Ectodermal cell (in vitro differentiated cells): ENCODE data around the gene RBFOX1.

ENCODE experiments used
- H3K27ac ChIP-seq: 2 replicates; pipeline ENCODE4 v1.7.0; 2013; ENCODE audit warnings: mild to moderate bottlenecking, low read depth, low read length; ENCODE audit not compliant: insufficient read depth, poor library complexity, severe bottlenecking
- H3K27me3 ChIP-seq: 2 replicates; pipeline ENCODE4 v1.7.0; 2013; ENCODE audit warnings: mild to moderate bottlenecking, low read length; ENCODE audit not compliant: insufficient read depth, control insufficient read depth, poor library complexity, severe bottlenecking
- H3K36me3 ChIP-seq: one replicate; pipeline ENCODE4 v1.7.0; 2013; ENCODE audit warnings: low read length; ENCODE audit not compliant: control insufficient read depth, insufficient read depth
- H3K4me1 ChIP-seq: one replicate; pipeline ENCODE4 v1.7.0; 2013; ENCODE audit warnings: low read length; ENCODE audit not compliant: control insufficient read depth, insufficient read depth
- H3K4me3 ChIP-seq: 2 replicates; pipeline ENCODE4 v1.7.0; 2013; ENCODE audit warnings: low read depth, low read length, control low read depth; ENCODE audit not compliant: insufficient read depth
- H3K9me3 ChIP-seq: 2 replicates; pipeline ENCODE4 v1.7.0; 2013; ENCODE audit warnings: mild to moderate bottlenecking, low read length, moderate library complexity; ENCODE audit not compliant: control insufficient read depth
- WGBS, 2 experiments: methylation state at CpG; one replicate each; pipeline ENCODE4 v1.1.7; 2013; ENCODE audit warnings: missing lambda C conversion rate in 2 of 2; 5-methylcytosine and 5-hydroxymethylcytosine counted together

Gene RBFOX1

GRCh38 chr16:7313170-7313569 is 19.5 kb upstream of the RBFOX1 start:
- Histone ChIP-seq H3K36me3 (no peaks in the 10 kb centered on the region), H3K4me1 (no peaks in the 10 kb centered on the region), H3K4me3 (no peak overlapping the region), H3K9me3 (no peaks in the 10 kb centered on the region), H3K27ac (no peak overlapping the region), H3K27me3 (no peaks in the 10 kb centered on the region)
- 40 to 88% methylated on average over 3 of the region's 5 CpGs for WGBS, 2 experiments

DNA sequence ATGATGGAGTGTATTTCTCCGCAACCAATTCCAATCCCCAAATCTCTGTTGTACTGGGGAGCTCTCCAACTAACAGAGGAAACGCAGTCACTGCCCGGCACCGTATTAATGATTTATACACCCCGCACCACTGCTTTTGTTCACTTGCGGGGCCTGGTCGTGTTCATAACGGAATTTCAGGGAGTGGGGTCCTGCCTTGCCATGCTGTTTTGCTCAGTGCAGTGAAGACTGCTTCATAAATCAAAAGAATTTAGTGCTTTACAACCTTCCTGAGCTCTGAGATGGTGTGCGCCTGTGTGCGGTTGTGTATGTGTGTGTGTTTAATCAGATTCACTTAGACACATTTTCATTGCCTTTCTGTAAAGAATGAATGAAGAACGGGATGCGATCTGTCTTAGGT is 18.5 kb upstream of the RBFOX1 start:
- Histone ChIP-seq H3K27me3 (no peaks in the 10 kb centered on the region), H3K27ac (no peak overlapping the region), H3K36me3 (no peaks in the 10 kb centered on the region), H3K4me3 (no peak overlapping the region), H3K9me3 (no peaks in the 10 kb centered on the region), H3K4me1 (no peaks in the 10 kb centered on the region)
- 90 to 93% methylated on average over 12 of the region's 12 CpGs for WGBS, 2 experiments

GRCh38 chr16:7315813-7316212 is 16.8 kb upstream of the RBFOX1 start:
- WGBS, 2 experiments = no CpG with 5 or more reads among the region's 1 CpG
- H3K36me3 ChIP-seq = no peaks in the 10 kb centered on the region
- no peaks in the 10 kb centered on the region for H3K4me1 ChIP-seq
- no peak overlapping the region for H3K4me3 ChIP-seq
- no peaks in the 10 kb centered on the region for H3K9me3 ChIP-seq
- H3K27me3 ChIP-seq = no peaks in the 10 kb centered on the region
- H3K27ac ChIP-seq = no peak overlapping the region

DNA sequence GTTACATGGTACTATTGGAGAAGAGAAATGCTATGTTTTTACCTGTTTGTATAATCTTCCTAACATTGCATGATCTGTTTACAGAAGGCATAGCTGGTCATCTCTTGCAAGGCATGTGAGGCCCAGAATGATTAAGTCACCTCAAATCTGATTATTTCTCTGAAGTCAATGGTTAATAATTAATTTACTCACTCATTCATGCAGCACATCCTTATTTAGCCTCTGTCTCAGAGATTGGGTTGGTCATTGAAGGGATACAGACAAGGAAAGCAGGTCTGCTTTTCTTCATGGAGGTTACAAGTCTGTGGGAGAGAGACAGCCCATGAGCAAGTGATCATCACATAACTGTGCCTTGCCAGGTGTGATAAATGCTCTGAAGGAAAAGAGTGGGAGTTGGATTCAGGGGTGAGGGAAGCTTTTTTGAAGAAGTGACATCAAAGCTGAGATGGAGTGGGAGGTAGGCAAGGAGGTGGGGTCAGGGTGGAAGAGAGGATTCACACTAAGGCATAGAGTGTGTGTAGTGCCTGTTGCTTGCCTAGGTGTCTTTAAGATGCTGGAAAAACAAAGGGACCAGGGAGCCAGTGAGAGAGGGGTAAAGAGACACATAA is 16.3 kb upstream of the RBFOX1 start:
- Histone ChIP-seq H3K27ac (no peak overlapping the region), H3K4me1 (no peaks in the 10 kb centered on the region), H3K4me3 (no peak overlapping the region), H3K27me3 (no peaks in the 10 kb centered on the region), H3K36me3 (no peaks in the 10 kb centered on the region), H3K9me3 (no peaks in the 10 kb centered on the region)

DNA sequence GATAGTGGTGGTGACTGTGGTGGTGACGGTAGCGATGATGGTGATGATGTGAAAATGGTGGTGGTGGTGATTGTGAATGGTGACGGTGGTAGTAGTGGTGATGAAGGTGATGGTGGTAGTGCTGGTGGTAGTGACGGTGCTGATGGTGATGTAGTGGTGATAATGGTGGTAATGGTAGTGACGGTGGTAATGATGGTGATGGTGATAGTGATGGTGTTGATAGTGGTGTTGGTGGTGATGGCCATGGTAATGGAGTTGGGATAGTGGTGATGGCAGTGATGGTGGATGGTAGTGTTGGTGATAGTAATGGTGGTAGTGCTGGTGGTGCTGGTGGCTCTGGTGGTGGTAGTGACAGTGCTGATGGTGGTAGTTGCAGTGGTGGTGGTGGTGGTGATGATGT is 14.7 kb upstream of the RBFOX1 start:
- WGBS, 2 experiments = 92 to 97% methylated on average over 5 of the region's 5 CpGs
- no peak overlapping the region for H3K27ac ChIP-seq
- H3K9me3 ChIP-seq = no peaks in the 10 kb centered on the region
- H3K27me3 ChIP-seq = no peaks in the 10 kb centered on the region
- H3K4me1 ChIP-seq = no peaks in the 10 kb centered on the region
- H3K36me3 ChIP-seq = no peaks in the 10 kb centered on the region
- H3K4me3 ChIP-seq = no peak overlapping the region

GRCh38 chr16:7318686-7319085 is 14.0 kb upstream of the RBFOX1 start:
- Histone ChIP-seq H3K36me3 (no peaks in the 10 kb centered on the region), H3K27me3 (no peaks in the 10 kb centered on the region)
- WGBS, 2 experiments = 96% methylated on average over 7 of the region's 7 CpGs

DNA sequence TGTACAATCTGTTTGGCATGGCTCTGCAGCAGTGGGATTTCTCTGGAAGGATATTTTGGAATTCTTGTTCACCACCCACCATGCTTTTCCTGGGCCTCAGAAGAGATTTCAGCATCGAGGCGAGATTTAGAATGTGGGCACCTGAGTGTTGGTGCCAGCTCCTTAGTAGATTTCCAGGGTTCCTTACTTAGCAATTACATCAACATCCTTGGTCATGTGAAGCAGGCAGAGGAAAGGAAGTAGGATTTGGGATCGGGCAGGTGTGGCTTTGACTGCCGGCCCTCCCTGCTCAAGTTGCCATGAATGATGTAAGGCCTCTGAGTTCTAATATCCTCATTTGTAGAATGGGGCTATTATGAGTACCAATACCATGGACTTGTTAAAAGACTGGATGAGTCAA is 13.1 kb upstream of the RBFOX1 start:
- no peak overlapping the region for H3K4me3 ChIP-seq
- WGBS, 2 experiments = 96 to 97% methylated on average over 4 of the region's 4 CpGs
- no peaks in the 10 kb centered on the region for H3K27me3 ChIP-seq
- no peak overlapping the region for H3K27ac ChIP-seq
- H3K36me3 ChIP-seq = no peaks in the 10 kb centered on the region
- H3K4me1 ChIP-seq = peaks cover 7% of the 10 kb centered on the region
- no peaks in the 10 kb centered on the region for H3K9me3 ChIP-seq

More at GRCh38 chr16:7318686-7319085, 14.0 kb upstream of the RBFOX1 start:
- Histone ChIP-seq H3K4me3 (no peak overlapping the region), H3K27ac (no peak overlapping the region), H3K4me1 (no peaks in the 10 kb centered on the region), H3K9me3 (no peaks in the 10 kb centered on the region)

DNA sequence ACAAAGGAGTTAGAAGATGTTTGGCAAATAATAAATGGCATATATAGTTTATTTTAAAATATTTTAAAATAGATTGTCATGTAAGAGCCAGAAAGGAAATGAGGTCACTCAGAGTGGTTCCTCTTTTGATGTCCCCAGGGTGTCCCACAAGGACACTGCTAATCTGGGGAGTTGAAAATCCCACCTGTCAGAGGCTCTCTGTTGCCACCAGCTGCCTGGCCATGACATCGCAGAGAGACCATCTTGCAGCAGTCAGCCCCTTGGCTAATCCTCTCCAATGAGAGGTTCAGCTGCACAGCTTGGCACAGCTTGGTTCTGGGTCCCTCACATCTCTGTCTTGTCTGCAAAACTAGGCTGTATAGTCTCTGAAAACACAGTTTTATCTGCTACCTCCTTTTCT is 11.0 kb upstream of the RBFOX1 start:
- WGBS, 2 experiments = 52 to 55% methylated on average over 1 of the region's 1 CpG
- H3K4me1 ChIP-seq = peaks cover 11% of the 10 kb centered on the region
- H3K9me3 ChIP-seq = no peaks in the 10 kb centered on the region
- H3K36me3 ChIP-seq = no peaks in the 10 kb centered on the region
- no peaks in the 10 kb centered on the region for H3K27me3 ChIP-seq
- no peak overlapping the region for H3K27ac ChIP-seq
- H3K4me3 ChIP-seq = no peak overlapping the region

GRCh38 chr16:7324321-7324720 is 8.3 kb upstream of the RBFOX1 start:
- no peaks in the 10 kb centered on the region for H3K27me3 ChIP-seq
- no peak overlapping the region for H3K27ac ChIP-seq
- H3K36me3 ChIP-seq = no peaks in the 10 kb centered on the region
- no peaks in the 10 kb centered on the region for H3K9me3 ChIP-seq
- peaks cover 11% of the 10 kb centered on the region for H3K4me1 ChIP-seq
- H3K4me3 ChIP-seq = no peak overlapping the region
- WGBS, 2 experiments = 22 to 34% methylated on average over 3 of the region's 3 CpGs

DNA sequence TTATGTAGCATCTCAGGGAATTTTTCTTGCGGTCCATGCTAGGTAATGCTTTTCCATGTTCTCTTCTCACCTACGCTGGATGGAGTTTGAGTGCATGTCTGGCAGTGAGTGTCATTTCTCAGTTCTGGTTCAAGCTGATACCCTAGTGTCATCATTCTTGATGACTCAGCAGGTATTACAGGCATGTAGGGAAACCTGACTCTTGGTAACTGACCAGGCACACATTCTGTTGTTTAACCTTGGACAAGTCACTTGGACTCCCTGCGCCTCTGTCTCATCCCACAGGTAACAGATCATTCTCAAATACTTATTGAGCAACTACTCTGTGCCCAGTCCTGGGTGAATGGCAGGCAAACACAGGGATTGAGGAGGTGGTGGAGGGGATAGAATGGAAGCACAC is 6.8 kb upstream of the RBFOX1 start:
- Histone ChIP-seq H3K4me1 (peaks cover 11% of the 10 kb centered on the region), H3K36me3 (no peaks in the 10 kb centered on the region), H3K4me3 (no peak overlapping the region), H3K27me3 (no peaks in the 10 kb centered on the region), H3K9me3 (no peaks in the 10 kb centered on the region), H3K27ac (no peak overlapping the region)
- WGBS, 2 experiments = 97 to 99% methylated on average over 3 of the region's 3 CpGs

DNA sequence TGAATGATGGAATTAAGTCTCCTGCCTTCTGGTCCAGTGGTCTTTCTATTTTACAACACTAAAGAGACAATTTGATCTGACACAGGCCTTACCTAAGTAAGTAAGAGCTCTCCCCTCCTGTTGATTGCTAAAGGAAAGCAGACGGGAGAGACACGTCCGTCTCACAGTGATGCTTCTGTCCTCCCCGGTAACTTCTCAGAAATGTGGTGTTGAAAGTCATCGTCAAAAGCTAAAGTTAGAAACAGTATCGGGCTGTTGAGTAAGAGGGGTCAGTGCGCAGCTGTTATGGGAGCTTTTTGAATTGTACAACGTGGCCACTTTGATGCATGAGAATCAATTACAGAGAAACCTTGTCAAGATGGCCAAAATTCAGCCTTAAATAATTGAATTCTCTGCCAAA is 1.9 kb upstream of the RBFOX1 start:
- Histone ChIP-seq H3K4me1 (no peaks in the 10 kb centered on the region), H3K4me3 (no peak overlapping the region), H3K27me3 (no peaks in the 10 kb centered on the region), H3K27ac (no peak overlapping the region), H3K36me3 (no peaks in the 10 kb centered on the region), H3K9me3 (no peaks in the 10 kb centered on the region)
- WGBS, 2 experiments = 92 to 94% methylated on average over 8 of the region's 8 CpGs
